Stimulated activated CD8-positive, alpha-beta memory T cell treated with anti-CD3 and anti-CD28 coated beads, Interleukin-4, amount 100 ng/mL, for 4 hours (primary cell): ENCODE results near the gene SOBP.
A peak's percentile ranks its signal among the peaks of the same experiment; 100 is the strongest.

Experiments
- DNase-seq, 2 donors: peaks; one replicate each; pipeline ENCODE4 v3.0.0-alpha.2; 2020; ENCODE audit warnings: low read depth in 2 of 2, low spot score in 1 of 2

Gene SOBP

GRCh38 chr6:107653861-107654394 lies 164.0 kb downstream of the SOBP start:
- no peak for DNase-seq

GRCh38 chr6:107654764-107655163 lies 164.8 kb downstream of the SOBP start:
- DNase-seq, result no peak

- DNase-seq, result no peak
These were observed 165.3 kb downstream of the SOBP start for GRCh38 chr6:107655245-107655644.

GRCh38 chr6:107655864-107656263 lies 165.9 kb downstream of the SOBP start:
- DNase-seq, result no peak

- no peak for DNase-seq
These were observed 166.5 kb downstream of the SOBP start for GRCh38 chr6:107656401-107656800.

- DNase-seq, result no peak
These were observed 167.0 kb downstream of the SOBP start for GRCh38 chr6:107656883-107657282.

- DNase-seq, result no peak
These were observed 167.4 kb downstream of the SOBP start for GRCh38 chr6:107657373-107657754.

- DNase-seq, result peak in 1 of 2 donors; percentile 14
These were observed 168.0 kb downstream of the SOBP start for GRCh38 chr6:107657755-107658461.

- DNase-seq, result no peak
These were observed 169.3 kb downstream of the SOBP start for GRCh38 chr6:107658920-107659865.

GRCh38 chr6:107660839-107661238 lies 170.9 kb downstream of the SOBP start:
- DNase-seq, result no peak

GRCh38 chr6:107661291-107661690 lies 171.4 kb downstream of the SOBP start:
- DNase-seq, result no peak

- DNase-seq, result no peak
These were observed 172.4 kb downstream of the SOBP start for GRCh38 chr6:107662333-107662732.

- no peak for DNase-seq
These were observed 173.4 kb downstream of the SOBP start for GRCh38 chr6:107663308-107663707.

- no peak for DNase-seq
These were observed 175.5 kb downstream of the SOBP start for GRCh38 chr6:107665382-107665781.

GRCh38 chr6:107666084-107666980 lies 176.4 kb downstream of the SOBP start:
- no peak for DNase-seq

- DNase-seq, result no peak
These were observed 177.2 kb downstream of the SOBP start for GRCh38 chr6:107666981-107667601.

GRCh38 chr6:107667790-107668189 lies 177.9 kb downstream of the SOBP start:
- DNase-seq, result no peak

- no peak for DNase-seq
These were observed 179.0 kb downstream of the SOBP start for GRCh38 chr6:107668743-107669474.

GRCh38 chr6:107670792-107671199 lies 180.9 kb downstream of the SOBP start:
- no peak for DNase-seq

- no peak for DNase-seq
These were observed 183.2 kb downstream of the SOBP start for GRCh38 chr6:107673076-107673494.
